OCI-M1 (cell line): ENCODE data around the gene SEPTIN5.
"Not testable (repeated sequence)": the region's sequence is repeated elsewhere in the genome, so short reads cannot be mapped to it uniquely, and the experiment has no call there.

Source experiments
- DNase-seq: peaks from one replicate; lab custom pipeline; 2025; lab: John Stamatoyannopoulos, UW

Gene SEPTIN5

DNA sequence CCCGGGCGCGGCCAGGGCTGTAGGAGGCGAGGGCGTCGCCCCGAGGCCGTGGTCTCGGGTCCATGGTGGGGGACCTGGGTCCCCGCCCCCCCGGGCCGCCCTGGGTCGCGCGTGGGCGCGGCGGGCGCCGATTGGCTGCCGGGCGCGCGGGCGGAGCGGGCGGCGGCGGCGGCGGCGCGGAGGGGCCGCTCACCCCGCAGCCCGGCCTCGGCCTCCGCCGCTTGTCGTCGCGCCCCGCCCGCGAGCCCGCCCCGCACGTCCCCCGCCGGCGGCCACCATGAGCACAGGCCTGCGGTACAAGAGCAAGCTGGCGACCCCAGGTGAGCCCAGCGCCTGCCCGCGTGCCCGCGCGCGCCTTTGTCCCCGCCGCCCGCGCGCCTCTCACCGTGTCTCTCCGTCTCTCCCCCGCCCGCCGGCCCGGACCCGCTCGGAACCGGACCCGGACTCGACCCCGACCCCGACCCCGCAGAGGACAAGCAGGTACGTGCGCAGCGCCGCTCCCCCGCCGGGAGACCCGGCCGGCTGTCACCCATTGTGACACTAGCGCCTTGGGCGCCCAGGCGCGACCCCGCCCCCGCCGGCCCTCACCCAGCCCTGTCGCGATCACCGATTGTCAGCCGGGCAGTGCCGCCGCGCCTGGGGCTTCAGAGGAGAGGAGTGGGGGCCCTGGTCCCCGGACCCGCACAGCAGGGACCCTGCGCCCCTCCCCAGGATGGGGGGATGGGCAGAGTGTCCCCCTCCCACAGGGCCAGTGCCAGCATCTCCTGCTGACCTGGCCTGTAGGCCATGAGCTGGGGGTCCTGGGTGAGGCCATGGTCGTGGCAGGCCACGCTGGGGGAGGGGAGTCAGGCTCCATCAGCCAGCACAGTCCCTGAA, at the start of gene SEPTIN5:
TSS of gene SEPTIN5 (plus strand) at position 192 of the 876 bp plus-strand sequence. CDS start at position 278, 86 bp downstream.
- DNase-seq: no peak

- DNase-seq: no peak
Measured at GRCh38 chr22:19664951-19665783, 49.1 kb upstream of the SEPTIN5 start.

DNA sequence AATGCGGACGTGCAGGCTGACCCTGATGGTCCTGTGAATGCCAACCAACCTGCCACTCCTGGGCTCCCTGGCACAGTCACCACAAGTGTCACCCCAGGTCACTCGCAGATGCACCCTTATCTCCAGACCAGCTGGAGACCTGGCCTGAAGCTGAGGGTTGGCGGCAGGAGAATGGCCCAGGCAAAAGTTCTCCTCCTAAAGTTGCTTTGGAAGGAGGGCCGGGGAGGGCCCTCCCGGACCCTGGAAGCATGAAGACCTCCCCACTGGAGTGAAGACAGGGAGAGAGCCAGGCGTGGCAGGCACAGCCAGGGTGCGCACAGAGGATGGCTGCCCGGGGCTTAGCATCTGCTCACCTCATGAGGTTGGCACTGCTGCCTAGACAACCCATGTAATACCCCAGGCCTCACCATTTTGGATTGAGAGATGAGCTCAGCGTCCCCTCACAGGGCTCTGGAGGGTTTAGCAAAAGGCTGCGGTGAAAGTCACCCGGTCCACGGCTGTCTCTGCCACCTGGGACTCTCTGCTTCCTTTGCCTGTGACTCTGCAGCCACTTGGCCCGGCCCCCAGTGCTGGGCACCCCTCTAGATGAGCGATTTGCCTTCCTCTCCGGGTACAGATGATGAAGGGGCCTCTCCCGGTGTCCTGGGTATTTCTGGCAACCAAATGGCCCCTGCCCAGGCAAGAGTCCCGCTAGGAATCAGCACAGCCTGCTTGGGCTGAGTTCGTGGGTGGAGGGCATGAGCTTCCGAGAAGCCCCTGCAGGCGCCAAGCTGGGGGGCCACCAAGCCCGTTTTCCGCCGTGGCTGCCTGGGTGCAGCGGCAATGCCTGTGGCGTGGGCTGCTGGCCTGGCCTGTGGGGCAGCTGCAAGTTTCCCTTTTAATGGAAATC, 48.3 kb upstream of the SEPTIN5 start:
- no peak for DNase-seq

DNA sequence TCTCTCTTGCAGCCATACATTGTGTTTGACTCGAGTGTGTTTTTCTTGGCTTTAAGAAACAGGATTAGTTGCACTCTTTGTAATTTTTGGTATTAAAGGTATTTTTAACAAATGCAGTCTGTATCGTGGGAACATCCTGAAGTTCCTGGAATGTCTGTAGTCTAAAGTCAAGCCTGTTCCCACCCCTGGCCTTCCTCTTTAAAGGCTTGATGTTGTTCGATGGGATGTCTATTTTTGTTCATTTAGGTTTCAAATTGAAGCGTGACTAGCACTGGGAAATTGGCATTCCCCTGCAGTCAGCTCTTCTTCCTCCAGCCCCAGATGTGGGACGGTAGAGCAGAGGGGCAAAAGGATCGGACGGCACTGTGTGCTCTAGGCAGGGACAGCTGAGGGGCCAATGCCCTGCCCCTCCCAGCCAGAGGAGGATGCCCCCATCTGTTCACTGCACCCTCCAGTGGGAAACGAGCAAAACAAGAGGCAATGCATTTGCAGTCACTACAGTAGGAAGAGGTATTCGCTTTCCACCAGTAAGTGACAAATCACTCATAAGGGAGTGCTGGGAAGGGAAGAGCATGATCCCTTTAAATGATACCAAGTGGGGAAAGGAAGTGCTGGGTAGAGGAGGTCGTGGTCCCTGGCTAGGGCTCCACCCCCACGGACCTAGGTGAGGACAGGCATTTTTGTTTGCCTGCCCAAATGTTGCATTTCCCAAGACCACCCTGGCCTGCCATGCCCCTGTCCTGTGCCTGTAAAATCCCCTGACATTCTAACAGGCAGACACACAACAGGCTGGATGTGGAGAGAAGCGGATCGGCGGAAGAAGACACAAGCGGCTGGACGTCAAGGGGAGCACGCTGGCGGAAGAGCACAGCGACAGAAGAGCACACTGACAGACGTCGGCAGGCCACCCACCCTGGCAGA, 47.4 kb upstream of the SEPTIN5 start:
- no peak for DNase-seq

- DNase-seq: no peak
Measured at GRCh38 chr22:19667872-19668740, 46.2 kb upstream of the SEPTIN5 start.

- no peak for DNase-seq
Measured at GRCh38 chr22:19668748-19669147, 45.6 kb upstream of the SEPTIN5 start.

DNA sequence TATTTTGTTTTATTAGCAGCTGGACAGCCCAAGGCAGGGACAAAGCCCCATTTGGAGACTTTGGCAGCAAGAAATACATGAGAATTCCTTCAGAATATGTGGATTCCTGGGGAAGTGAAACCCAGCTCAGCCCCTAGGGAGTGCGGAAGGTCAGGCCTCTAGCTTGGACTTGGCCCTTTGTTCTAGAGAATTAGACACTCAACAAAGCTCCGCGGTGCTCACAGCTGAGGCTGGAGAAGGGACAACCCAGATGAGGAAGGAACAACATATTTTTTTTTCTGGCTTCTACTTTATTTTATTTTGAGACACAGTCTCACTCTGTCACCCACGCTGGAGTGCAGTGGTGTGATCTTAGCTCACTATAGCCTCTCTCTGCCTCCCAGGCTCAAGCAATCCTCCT, 44.7 kb upstream of the SEPTIN5 start:
- no peak for DNase-seq

DNA sequence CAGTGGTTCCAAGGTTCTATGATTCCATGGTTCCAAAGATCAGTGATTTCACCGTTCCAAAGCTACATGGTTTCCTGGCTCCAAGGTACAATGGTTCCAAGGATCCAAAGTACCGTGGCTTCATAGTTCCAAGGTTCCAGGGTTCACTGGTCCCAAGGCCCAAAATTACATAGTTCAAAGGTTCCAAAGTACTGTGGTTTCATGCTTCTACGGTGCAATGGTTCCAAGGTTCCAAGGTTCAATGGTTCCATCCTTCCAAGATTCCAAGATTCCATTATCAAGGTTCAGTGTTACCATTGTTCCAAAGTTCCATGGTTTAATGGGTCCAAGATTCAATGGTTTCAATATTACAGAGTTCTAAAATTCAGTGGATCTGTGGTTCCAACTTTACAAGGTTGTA, 43.0 kb upstream of the SEPTIN5 start:
- DNase-seq: no peak

DNA sequence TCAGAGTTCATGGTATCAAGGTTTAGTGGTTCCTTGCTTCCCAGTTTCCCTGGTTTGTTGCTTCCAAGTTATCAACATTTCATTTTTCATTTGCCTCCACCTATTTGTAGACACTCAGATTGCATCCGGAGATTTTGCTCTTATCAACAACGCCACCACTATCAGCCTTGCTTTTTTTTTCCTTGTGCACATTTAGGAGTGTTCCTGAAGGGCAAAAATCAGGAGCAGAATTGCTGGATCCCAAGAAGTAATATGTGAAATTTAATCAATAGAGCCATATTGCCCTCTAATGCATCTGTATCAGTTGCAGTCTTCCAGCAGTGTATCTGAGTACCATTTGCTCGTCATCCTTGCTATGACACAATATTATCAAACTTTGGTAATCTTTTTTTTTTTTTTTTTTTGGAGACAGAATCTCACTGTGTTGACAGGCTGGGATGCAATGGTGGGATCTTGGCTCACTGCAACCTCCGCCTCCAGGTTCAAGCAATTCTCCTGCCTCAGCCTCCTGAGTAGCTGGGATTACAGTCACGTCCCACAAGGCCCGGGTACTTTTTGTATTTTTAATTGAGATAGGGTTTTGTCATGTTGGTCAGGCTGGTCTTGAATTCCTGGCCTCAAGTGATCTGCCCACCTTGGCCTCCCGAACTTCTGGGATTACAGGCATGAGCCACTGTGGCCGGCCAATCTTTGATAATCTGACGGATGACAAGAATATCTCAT, 42.1 kb upstream of the SEPTIN5 start:
- no peak for DNase-seq

- no peak for DNase-seq
Measured at GRCh38 chr22:19673660-19674059, 40.6 kb upstream of the SEPTIN5 start.

GRCh38 chr22:19674129-19674928, 40.0 kb upstream of the SEPTIN5 start:
- DNase-seq: no peak

- DNase-seq: no peak
Measured at GRCh38 chr22:19674929-19675253, 39.4 kb upstream of the SEPTIN5 start.

- no peak for DNase-seq
Measured at GRCh38 chr22:19675428-19675827, 38.9 kb upstream of the SEPTIN5 start.

GRCh38 chr22:19676437-19676836, 37.9 kb upstream of the SEPTIN5 start:
- not testable (repeated sequence) for DNase-seq

GRCh38 chr22:19678949-19679521, 35.3 kb upstream of the SEPTIN5 start:
- no peak for DNase-seq

DNA sequence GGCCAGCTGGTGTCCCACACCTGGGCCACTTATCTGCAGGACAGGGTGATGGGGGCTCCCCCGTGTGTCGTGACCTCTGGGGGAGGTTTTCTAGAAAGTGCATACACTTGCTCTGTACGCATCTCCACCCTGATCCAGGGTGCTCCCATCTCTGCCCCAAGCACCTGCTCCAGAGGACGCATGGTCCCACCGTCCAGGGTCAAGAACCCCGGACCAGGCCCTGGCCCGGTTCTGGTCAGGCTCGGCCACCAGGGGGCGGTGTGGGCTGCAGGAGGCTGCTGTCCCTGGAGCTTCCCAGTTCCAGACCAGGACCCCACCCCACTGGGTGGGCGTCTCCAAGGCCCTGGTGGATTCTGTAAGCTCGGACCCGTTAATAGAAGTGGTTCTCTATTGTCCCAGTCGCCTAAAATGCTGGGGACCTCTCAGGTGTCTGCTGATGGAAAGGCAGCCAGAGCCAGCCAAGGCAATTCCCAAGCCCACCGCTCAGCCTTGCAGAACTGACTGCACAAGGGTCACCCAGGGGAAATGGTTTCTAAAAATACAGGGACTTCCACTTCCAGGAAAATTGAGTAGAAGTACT, 34.7 kb upstream of the SEPTIN5 start:
- DNase-seq: peak; percentile 57

- DNase-seq: no peak
Measured at GRCh38 chr22:19680287-19680881, 33.9 kb upstream of the SEPTIN5 start.
